ACC112 (cell line): ENCODE results near the gene CIAO3.
"Not testable (repeated sequence)": the region's sequence is repeated elsewhere in the genome, so short reads cannot be mapped to it uniquely, and the experiment has no call there.

Source experiments
- H2AFZ ChIP-seq: fragments of 200-600 bp; sonication (generic); one replicate; pipeline ENCODE4 v1.6.0; 2017; ENCODE audit warnings: antibody characterized with exemption, low read length; ENCODE audit not compliant: unreplicated experiment
- H3K27ac ChIP-seq: fragments of 200-600 bp; sonication (generic); 2 replicates; pipeline ENCODE4 v1.5.1; 2014; ENCODE audit warnings: low read depth, mild to moderate bottlenecking, antibody characterized with exemption, low read length, moderate library complexity
- H3K27me3 ChIP-seq: fragments of 200-600 bp; sonication (generic); 2 replicates; pipeline ENCODE4 v1.6.1; 2014; ENCODE audit warnings: mild to moderate bottlenecking, antibody characterized with exemption, low read length, moderate library complexity, mixed read lengths; ENCODE audit not compliant: insufficient read depth
- H3K36me3 ChIP-seq: fragments of 200-600 bp; sonication (generic); 2 replicates; pipeline ENCODE4 v1.6.1; 2016; ENCODE audit warnings: mild to moderate bottlenecking, antibody characterized with exemption, low read length, moderate library complexity, mixed read lengths; ENCODE audit not compliant: insufficient read depth
- H3K4me1 ChIP-seq: fragments of 200-600 bp; sonication (generic); one replicate; pipeline ENCODE4 v1.6.1; 2016; ENCODE audit warnings: low read length, mixed read lengths; ENCODE audit not compliant: insufficient read depth, unreplicated experiment, control insufficient read depth
- H3K4me3 ChIP-seq: fragments of 200-600 bp; sonication (generic); 2 replicates; pipeline ENCODE4 v1.5.1; 2014; ENCODE audit warnings: mild to moderate bottlenecking, low read depth, low read length
- H3K79me2 ChIP-seq: fragments of 200-600 bp; sonication (generic); one replicate; pipeline ENCODE4 v1.6.0; 2016; ENCODE audit warnings: low read length; ENCODE audit not compliant: control insufficient read depth, unreplicated experiment, insufficient read depth

CIAO3 gene

DNA sequence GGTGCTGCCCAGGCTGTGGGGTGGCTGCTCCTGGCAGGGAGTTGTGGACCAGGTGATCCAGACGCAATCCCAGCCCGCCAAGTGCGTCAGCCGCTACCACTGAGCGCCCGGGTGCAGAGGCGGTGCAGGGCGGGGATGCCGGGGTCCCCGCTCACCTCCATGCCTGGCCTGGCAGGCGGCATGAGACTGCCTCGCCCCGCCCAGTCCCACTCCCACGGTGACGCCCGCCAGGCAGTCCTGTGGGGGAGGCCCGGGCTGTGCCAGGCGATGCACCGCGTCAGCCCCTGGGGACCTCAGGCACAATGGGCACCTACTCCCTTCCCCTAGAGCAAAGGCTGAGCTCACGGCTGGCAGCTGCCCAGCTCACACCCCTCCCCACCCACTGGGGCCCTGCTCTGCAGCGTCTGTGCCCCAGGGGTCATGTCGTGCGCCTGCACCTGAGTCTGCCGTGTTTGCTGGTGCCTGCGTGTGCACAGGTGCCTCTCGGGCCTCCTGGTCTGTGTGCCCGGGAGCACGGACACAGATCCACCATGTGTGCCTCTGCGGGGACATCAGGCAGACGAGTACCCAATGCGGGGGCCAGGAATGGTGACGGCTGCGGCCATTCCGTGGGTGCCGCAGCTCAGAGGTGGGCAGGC lies 42.1 kb upstream of the CIAO3 start:
- H3K27me3 ChIP-seq = no peaks in the 10 kb centered on the region
- no peak overlapping the region for H2AFZ ChIP-seq
- H3K79me2 ChIP-seq = peaks cover 11% of the 10 kb centered on the region
- no peaks in the 10 kb centered on the region for H3K36me3 ChIP-seq
- H3K4me3 ChIP-seq = no peak overlapping the region
- H3K4me1 ChIP-seq = peaks cover 9% of the 10 kb centered on the region
- H3K27ac ChIP-seq = no peak overlapping the region

DNA sequence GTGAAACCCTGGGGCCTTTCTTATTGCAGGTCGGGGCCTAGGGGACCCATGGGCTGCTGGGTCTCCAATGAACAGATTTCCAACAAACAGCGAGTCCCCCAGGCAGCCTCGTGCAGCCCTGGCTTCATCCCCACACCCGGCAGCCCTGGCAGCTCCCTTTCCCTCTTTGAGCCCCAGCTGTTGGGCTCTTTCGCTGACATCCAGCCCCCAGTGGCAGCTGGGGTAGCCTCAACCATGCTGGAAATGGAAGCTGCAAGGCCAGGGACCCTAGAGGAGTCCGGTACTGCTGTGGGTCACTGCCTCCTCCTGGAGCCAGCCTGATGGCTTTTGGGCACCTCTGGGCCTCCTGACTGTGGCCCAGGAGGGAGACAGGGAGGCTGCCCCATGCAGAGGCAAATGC lies 41.5 kb upstream of the CIAO3 start:
- peaks cover 7% of the 10 kb centered on the region for H3K4me1 ChIP-seq
- no peak overlapping the region for H3K27ac ChIP-seq
- H3K36me3 ChIP-seq = no peaks in the 10 kb centered on the region
- no peaks in the 10 kb centered on the region for H3K27me3 ChIP-seq
- no peak overlapping the region for H2AFZ ChIP-seq
- H3K79me2 ChIP-seq = peaks cover 4% of the 10 kb centered on the region
- no peak overlapping the region for H3K4me3 ChIP-seq

DNA sequence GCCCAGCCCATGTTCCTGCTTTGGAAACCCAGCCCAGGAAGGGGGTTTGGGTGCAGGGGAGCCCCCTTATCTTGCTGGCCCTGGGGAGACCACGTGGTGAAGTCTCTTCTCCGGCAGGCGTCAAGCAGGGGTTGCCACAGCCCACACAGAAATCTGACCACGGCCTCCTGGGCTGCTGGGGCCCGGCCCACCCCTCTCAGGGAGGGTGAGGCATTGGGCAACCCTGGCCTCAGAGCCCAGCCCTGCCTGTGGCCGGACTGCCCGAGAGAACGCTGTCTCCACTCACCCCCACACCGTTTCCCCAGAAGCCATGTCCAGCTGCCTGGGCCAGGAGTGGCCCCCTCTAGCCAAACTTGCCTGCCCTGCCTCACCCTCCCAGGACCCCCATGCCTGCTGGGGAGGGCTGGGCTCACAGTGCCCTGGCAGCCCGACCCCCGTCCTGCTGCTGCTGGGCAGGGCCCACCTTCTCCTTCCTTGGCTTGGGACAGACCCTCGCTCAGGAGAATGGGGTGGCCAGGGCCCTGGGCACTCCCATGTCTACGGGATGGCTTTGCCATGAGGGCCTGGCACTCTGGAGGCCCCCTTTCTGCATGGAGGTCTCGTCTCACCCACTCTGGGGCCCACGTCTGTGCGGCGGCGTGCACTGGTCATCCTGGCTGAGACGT lies 40.7 kb upstream of the CIAO3 start:
- no peaks in the 10 kb centered on the region for H3K36me3 ChIP-seq
- no peak overlapping the region for H2AFZ ChIP-seq
- H3K79me2 ChIP-seq = no peaks in the 10 kb centered on the region
- no peaks in the 10 kb centered on the region for H3K27me3 ChIP-seq
- peaks cover 3% of the 10 kb centered on the region for H3K4me1 ChIP-seq
- H3K4me3 ChIP-seq = no peak overlapping the region
- no peak overlapping the region for H3K27ac ChIP-seq

- Histone ChIP-seq H3K4me1 (peaks cover 3% of the 10 kb centered on the region), H3K27ac (no peak overlapping the region), H3K79me2 (no peaks in the 10 kb centered on the region), H3K27me3 (no peaks in the 10 kb centered on the region), H3K4me3 (no peak overlapping the region), H3K36me3 (no peaks in the 10 kb centered on the region), H2AFZ (no peak overlapping the region)
These were observed 39.5 kb upstream of the CIAO3 start for GRCh38 chr16:780296-780695.

DNA sequence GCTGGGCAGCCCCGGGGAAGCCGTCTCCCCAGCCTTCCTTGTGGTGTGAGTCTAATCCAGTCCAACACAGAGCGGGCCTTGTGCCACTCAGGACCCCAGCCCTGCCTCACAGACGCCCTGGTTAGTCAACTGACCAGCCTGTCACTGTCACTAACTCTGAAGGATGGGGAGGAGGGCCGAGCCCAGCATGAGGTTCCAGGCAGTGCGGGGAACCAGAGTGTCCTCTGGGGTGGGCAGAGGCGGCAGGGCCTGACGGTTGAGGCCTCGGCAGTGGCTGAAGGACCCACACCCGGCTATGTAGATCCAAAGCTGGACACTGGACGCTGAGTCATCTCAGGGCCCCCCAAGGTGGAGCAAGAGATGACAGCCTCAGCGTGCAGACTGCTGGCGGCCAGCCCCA lies 38.8 kb upstream of the CIAO3 start:
- H2AFZ ChIP-seq = no peak overlapping the region
- H3K36me3 ChIP-seq = no peaks in the 10 kb centered on the region
- no peak overlapping the region for H3K27ac ChIP-seq
- H3K27me3 ChIP-seq = no peaks in the 10 kb centered on the region
- H3K79me2 ChIP-seq = no peaks in the 10 kb centered on the region
- H3K4me3 ChIP-seq = no peak overlapping the region
- H3K4me1 ChIP-seq = peaks cover 3% of the 10 kb centered on the region

GRCh38 chr16:778909-779527 lies 38.2 kb upstream of the CIAO3 start:
- no peak overlapping the region for H3K27ac ChIP-seq
- H2AFZ ChIP-seq = no peak overlapping the region
- no peaks in the 10 kb centered on the region for H3K27me3 ChIP-seq
- H3K36me3 ChIP-seq = no peaks in the 10 kb centered on the region
- H3K79me2 ChIP-seq = no peaks in the 10 kb centered on the region
- H3K4me1 ChIP-seq = peaks cover 3% of the 10 kb centered on the region
- no peak overlapping the region for H3K4me3 ChIP-seq

DNA sequence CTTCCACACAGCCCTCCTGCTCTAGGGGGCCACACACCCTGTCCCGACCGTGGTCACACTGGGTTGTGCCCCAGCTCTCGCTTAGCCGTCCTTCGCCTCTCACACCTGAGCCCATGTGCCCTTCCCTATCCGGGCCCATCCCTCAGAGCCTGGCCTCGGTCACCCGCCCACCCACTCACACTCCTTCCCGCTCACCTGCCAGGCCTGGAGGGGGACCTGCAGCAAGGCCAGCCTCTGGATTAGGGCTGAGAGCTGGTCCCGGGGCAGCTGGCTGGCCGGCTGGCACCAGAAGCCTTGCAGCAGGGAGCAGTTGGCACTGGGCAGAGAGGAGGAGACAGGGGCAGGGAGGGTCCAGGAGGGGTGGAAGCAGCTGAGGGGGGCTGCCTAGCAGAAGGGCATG lies 37.6 kb upstream of the CIAO3 start:
- no peak overlapping the region for H3K27ac ChIP-seq
- no peaks in the 10 kb centered on the region for H3K27me3 ChIP-seq

DNA sequence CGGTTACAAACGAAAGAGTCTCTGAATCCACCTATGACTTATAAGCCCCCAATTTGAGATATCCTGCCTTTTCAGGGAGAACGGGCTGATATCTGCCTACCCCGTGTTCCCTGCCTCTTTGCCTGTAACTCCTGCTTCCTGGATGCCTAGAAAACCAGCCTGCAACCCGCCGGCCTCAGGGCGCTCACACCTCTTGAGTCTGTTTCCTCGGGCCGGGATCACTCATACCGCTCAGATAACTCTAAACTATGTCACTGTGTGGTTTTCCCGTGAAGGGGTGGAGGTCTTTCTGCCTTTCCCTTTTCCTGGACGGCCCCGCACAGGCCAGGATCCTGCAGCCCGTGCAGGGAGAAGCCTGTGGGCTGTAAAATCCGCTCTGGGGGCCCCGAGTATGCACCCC lies 37.0 kb upstream of the CIAO3 start:
- Histone ChIP-seq H3K79me2 (no peaks in the 10 kb centered on the region), H3K4me3 (no peak overlapping the region), H3K27ac (no peak overlapping the region), H3K36me3 (no peaks in the 10 kb centered on the region), H3K4me1 (no peaks in the 10 kb centered on the region), H3K27me3 (no peaks in the 10 kb centered on the region), H2AFZ (peak overlapping the region; percentile 14)

More for the DNA sequence above, 37.6 kb upstream of the CIAO3 start:
- Histone ChIP-seq H3K79me2 (no peaks in the 10 kb centered on the region), H3K36me3 (no peaks in the 10 kb centered on the region), H2AFZ (no peak overlapping the region), H3K4me1 (no peaks in the 10 kb centered on the region), H3K4me3 (no peak overlapping the region)

DNA sequence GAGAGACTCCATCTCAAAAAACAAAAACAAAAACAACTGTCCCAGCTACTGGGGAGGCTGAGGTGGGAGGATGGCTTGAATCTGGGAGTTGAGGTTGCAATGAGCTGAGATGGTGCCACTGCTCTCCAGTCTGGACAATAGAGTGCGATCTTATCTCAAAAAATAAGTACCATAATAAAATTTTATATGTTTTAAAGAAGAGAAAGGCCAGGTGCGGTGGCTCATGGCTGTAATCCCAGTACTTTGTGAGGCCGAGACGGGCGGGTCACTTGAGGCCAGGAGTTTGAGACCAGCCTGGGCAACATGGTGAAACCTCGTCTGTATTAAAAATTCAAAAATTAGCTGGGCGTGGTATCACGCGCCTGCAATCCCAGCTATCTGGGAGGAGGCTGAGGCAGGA lies 36.0 kb upstream of the CIAO3 start:
- Histone ChIP-seq H3K4me1 (no peaks in the 10 kb centered on the region), H3K27me3 (no peaks in the 10 kb centered on the region), H3K36me3 (no peaks in the 10 kb centered on the region), H2AFZ (no peak overlapping the region), H3K79me2 (no peaks in the 10 kb centered on the region), H3K4me3 (no peak overlapping the region), H3K27ac (no peak overlapping the region)

DNA sequence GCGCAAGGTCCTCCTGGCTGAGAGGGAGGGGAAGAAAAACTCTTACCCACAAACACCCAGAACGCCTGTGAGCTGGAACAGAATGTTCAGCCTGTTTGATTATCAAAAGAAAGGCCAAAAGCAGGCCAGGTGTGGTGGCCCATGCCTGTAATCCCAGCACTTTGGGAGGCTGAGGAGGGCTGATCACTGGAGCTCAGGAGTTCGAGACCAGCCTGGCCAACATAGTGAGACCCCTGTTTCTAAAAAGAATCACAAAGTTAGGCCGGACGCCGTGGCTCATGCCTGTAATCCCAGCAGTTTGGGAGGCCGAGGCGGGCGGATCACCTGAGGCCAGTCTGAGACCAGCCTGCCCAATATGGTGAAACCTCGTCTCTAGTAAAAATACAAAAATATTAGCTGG lies 35.5 kb upstream of the CIAO3 start:
- not testable (repeated sequence) for H2AFZ ChIP-seq, H3K27ac ChIP-seq, H3K36me3 ChIP-seq, H3K4me1 ChIP-seq, H3K27me3 ChIP-seq, H3K4me3 ChIP-seq, H3K79me2 ChIP-seq

DNA sequence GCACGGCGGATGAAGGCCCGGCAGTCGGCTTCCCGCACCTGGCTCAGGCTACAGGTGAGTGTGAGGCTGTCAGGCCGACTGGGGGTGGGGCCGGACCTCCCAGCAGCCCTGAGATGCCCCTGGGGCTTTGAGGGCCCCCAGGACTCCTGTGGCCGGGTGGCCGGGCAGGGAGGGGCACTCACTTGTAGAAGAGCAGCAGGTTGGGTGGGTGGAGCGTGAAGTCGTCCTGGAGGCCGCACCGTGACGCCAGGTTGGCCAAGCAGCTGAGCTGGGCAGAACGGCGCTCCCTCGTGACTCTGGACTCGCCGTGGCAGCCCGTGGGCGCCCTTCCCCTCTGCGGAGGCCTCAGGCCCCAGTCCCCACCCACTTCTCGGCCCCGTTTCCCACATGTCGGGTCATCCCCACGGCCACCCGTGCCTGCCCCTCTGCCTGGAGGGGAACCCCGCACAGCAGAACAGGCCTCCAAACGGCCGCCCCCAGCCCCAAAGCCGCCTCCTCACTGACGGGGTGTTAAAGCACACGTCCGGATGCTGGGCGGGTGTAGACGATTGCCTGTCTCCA lies 34.5 kb upstream of the CIAO3 start:
- no peaks in the 10 kb centered on the region for H3K36me3 ChIP-seq
- H3K79me2 ChIP-seq = no peaks in the 10 kb centered on the region
- H3K27ac ChIP-seq = no peak overlapping the region
- H3K4me1 ChIP-seq = no peaks in the 10 kb centered on the region
- H3K4me3 ChIP-seq = no peak overlapping the region
- no peaks in the 10 kb centered on the region for H3K27me3 ChIP-seq
- H2AFZ ChIP-seq = no peak overlapping the region
